HG02763 (cell line): ENCODE results near the gene TEDC1.

Experiments used
- ATAC-seq: cut with Tn5 transposase; IDR thresholded peaks from one replicate; pipeline ENCODE4 v1.9.1; 2021; ENCODE audit warnings: mild to moderate bottlenecking, moderate library complexity; ENCODE audit not compliant: unreplicated experiment

TEDC1 gene

GRCh38 chr14:105484069-105484996 lies 6.7 kb upstream of the TEDC1 start:
- ATAC-seq, result no peak

- ATAC-seq, result no peak
Observed at GRCh38 chr14:105484997-105485393, 6.1 kb upstream of the TEDC1 start.

- no peak for ATAC-seq
Observed at GRCh38 chr14:105485739-105486162, 5.3 kb upstream of the TEDC1 start.

- no peak for ATAC-seq
Observed at GRCh38 chr14:105486163-105486973, 4.7 kb upstream of the TEDC1 start, which contains the start of gene CRIP1. Gene CRIP1 (plus strand): TSS chr14:105486886. CDS start chr14:105487260, 374 bp downstream.

GRCh38 chr14:105486974-105487448 lies 4.0 kb upstream of the TEDC1 start:
- no peak for ATAC-seq

- no peak for ATAC-seq
Observed at GRCh38 chr14:105487449-105487985, 3.5 kb upstream of the TEDC1 start.

- ATAC-seq, result no peak
Observed at GRCh38 chr14:105487986-105488777, 2.9 kb upstream of the TEDC1 start.

GRCh38 chr14:105488781-105489541 lies 2.1 kb upstream of the TEDC1 start:
- no peak for ATAC-seq

- no peak for ATAC-seq
Observed at GRCh38 chr14:105489542-105490266, 1.3 kb upstream of the TEDC1 start.

- ATAC-seq, result peak; percentile 0
Observed at GRCh38 chr14:105490267-105490571, 827 bp upstream of the TEDC1 start.

- ATAC-seq, result no peak
Observed at GRCh38 chr14:105491366-105491973, 424 bp downstream of the TEDC1 start.

GRCh38 chr14:105492031-105492970 lies 1.3 kb downstream of the TEDC1 start:
- ATAC-seq, result no peak

GRCh38 chr14:105492971-105493871 lies 2.2 kb downstream of the TEDC1 start:
- ATAC-seq, result no peak

- ATAC-seq, result no peak
Observed at GRCh38 chr14:105493921-105494605, 3.0 kb downstream of the TEDC1 start.

GRCh38 chr14:105494606-105494929 lies 3.5 kb downstream of the TEDC1 start:
- ATAC-seq, result no peak
